C4-2B (cell line): ENCODE results near the gene B3GAT1.
"Not testable (repeated sequence)": the region's sequence is repeated elsewhere in the genome, so short reads cannot be mapped to it uniquely, and the experiment has no call there.

Source experiments
- H3K27ac ChIP-seq: fragments of 450-650 bp; 2 replicates; pipeline ENCODE4 v1.5.1; 2017
- CTCF ChIP-seq: fragments of 450-650 bp; conservative IDR thresholded peaks from 2 replicates; pipeline ENCODE4 v1.5.1; 2017; ENCODE audit warnings: mild to moderate bottlenecking
- ZFX ChIP-seq: fragments of 450-650 bp; IDR thresholded peaks from 2 replicates; pipeline ENCODE4 v1.6.1; 2017

The B3GAT1 gene

GRCh38 chr11:134447696-134448095 lies 35.7 kb upstream of the B3GAT1 start:
- H3K27ac ChIP-seq: no peak overlapping the region
- no peak for TF ChIP-seq CTCF
- TF ChIP-seq ZFX: no peak

- no peak for TF ChIP-seq ZFX
These were observed 33.7 kb upstream of the B3GAT1 start for GRCh38 chr11:134445601-134446325.

GRCh38 chr11:134444160-134445108 lies 32.4 kb upstream of the B3GAT1 start:
- H3K27ac ChIP-seq: not testable (repeated sequence)

More at GRCh38 chr11:134445601-134446325, 33.7 kb upstream of the B3GAT1 start:
- H3K27ac ChIP-seq: no peak overlapping the region

GRCh38 chr11:134443246-134443645 lies 31.2 kb upstream of the B3GAT1 start:
- no peak for TF ChIP-seq ZFX
- no peak for TF ChIP-seq CTCF
- H3K27ac ChIP-seq: no peak overlapping the region

- TF ChIP-seq CTCF: no peak
- no peak for TF ChIP-seq ZFX
- H3K27ac ChIP-seq: no peak overlapping the region
These were observed 30.2 kb upstream of the B3GAT1 start for GRCh38 chr11:134442246-134442645.

GRCh38 chr11:134441706-134442105 lies 29.7 kb upstream of the B3GAT1 start:
- H3K27ac ChIP-seq: no peak overlapping the region

GRCh38 chr11:134441281-134441680 lies 29.2 kb upstream of the B3GAT1 start:
- TF ChIP-seq ZFX (no peak), CTCF (no peak)
- H3K27ac ChIP-seq: no peak overlapping the region

More at GRCh38 chr11:134441706-134442105, 29.7 kb upstream of the B3GAT1 start:
- TF ChIP-seq CTCF: no peak

- TF ChIP-seq ZFX: no peak
- TF ChIP-seq CTCF: no peak
These were observed 28.8 kb upstream of the B3GAT1 start for GRCh38 chr11:134440851-134441250.

More at GRCh38 chr11:134440851-134441250, 28.8 kb upstream of the B3GAT1 start:
- H3K27ac ChIP-seq: no peak overlapping the region
